ENCODE results near the gene RPS6KA2. TPM values are rescaled to one million over a fixed set of nuclear protein-coding genes. Genes with fewer than 3 reads are reported as not detected.

Gene RPS6KA2
- total RNA-seq, 1 experiment from 2014 or later: 18.5 TPM

DNA sequence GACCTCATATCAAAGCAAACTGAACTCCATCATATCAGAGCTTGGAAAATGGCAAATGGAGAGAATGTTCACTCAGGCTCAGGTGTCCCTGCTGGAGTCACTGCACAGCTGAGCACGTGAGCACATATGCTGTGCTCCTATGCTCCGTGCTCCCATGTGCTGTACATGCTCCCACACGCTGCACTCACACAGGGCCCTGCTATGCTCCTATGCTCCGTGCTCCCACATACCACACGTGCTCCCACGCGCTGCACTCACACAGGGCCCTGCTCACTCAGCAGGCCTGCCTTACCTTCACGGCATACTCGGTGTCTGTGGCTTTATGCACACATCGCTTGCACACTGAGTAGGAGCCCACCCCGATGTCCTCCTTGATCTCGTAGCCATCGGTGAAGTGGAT, 178.6 kb downstream of the RPS6KA2 start:
- Histone ChIP-seq H4K20me1 (ENCODE audit: insufficient read depth) (no peaks in the 10 kb centered on the region), H3K4me2 (no peak overlapping the region), H3K79me2 (ENCODE audit: low read depth) (no peaks in the 10 kb centered on the region), H3K27ac (no peak overlapping the region), H3K4me3 (no peak overlapping the region), H3K36me3 (ENCODE audit: low read depth) (no peaks in the 10 kb centered on the region), H3K9me3 (ENCODE audit: insufficient read depth, low read depth) (no peaks in the 10 kb centered on the region), H3K4me1 (replicated peaks; ENCODE audit: insufficient read depth) (no peaks in the 10 kb centered on the region), H3F3A (ENCODE audit: insufficient read depth, low read depth) (no peaks in the 10 kb centered on the region), H3K9me2 (ENCODE audit: insufficient read depth) (no peaks in the 10 kb centered on the region), H3K27me3 (ENCODE audit: insufficient read depth, low read depth) (no peaks in the 10 kb centered on the region), H2AFZ (no peak overlapping the region)
- ChIA-PET CTCF (interaction anchor here (0.6 kb wide), 1 partner anchor 16 kb away, joined by 3 read pairs; no protein-coding TSS in a partner anchor), POLR2A (ENCODE audit: unreplicated experiment) (no interaction called here)
- no TSS peak for BruUV-seq (replicated peaks)
- DNase-seq: no peak
- no peak for TF ChIP-seq EZH2 (IDR thresholded peaks at IDR 0.05; ENCODE audit: low read depth)
- intact Hi-C loops (cut with micrococcal nuclease; ENCODE audit: unreplicated experiment): no loop called here

DNA sequence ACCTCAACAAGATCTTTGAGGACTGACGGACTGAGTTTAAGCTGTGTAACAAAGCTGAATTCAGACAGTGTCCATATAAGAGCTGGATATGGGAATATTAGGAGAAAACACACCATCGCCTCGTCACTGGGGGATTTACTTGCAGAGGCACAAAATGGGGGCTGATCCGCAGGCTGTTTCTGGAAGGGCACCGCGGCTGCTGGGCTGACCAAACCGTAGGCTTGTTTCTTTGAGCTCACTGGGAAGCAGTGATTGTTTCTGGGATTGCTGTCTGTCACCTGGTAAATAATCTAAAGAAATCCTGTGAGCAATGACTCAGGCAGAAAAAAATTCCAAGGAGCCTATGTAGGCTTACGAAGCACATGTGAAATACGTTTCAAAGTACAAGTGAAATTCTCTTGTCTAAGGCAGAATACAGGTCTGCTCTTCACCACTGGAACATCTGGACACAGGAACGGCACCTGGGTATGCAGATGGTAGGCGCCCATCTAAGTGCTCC, 180.4 kb downstream of the RPS6KA2 start:
- Histone ChIP-seq H3K79me2 (ENCODE audit: low read depth) (no peaks in the 10 kb centered on the region), H3K27me3 (ENCODE audit: insufficient read depth, low read depth) (no peaks in the 10 kb centered on the region), H3K36me3 (ENCODE audit: low read depth) (no peaks in the 10 kb centered on the region), H3K9me3 (ENCODE audit: insufficient read depth, low read depth) (no peaks in the 10 kb centered on the region), H4K20me1 (ENCODE audit: insufficient read depth) (no peaks in the 10 kb centered on the region; the same call in 1 of the 2 replicates), H2AFZ (no peak overlapping the region), H3F3A (ENCODE audit: insufficient read depth, low read depth) (no peaks in the 10 kb centered on the region), H3K9me2 (ENCODE audit: insufficient read depth) (no peaks in the 10 kb centered on the region), H3K4me3 (no peak overlapping the region), H3K4me2 (no peak overlapping the region), H3K4me1 (replicated peaks; ENCODE audit: insufficient read depth) (no peaks in the 10 kb centered on the region), H3K27ac (no peak overlapping the region)
- no TSS peak for BruUV-seq (replicated peaks)
- ChIA-PET CTCF (no interaction called here), POLR2A (ENCODE audit: unreplicated experiment) (no interaction called here)
- intact Hi-C loops (cut with micrococcal nuclease; ENCODE audit: unreplicated experiment): no loop called here
- DNase-seq: no peak
- TF ChIP-seq, protein P1, sequence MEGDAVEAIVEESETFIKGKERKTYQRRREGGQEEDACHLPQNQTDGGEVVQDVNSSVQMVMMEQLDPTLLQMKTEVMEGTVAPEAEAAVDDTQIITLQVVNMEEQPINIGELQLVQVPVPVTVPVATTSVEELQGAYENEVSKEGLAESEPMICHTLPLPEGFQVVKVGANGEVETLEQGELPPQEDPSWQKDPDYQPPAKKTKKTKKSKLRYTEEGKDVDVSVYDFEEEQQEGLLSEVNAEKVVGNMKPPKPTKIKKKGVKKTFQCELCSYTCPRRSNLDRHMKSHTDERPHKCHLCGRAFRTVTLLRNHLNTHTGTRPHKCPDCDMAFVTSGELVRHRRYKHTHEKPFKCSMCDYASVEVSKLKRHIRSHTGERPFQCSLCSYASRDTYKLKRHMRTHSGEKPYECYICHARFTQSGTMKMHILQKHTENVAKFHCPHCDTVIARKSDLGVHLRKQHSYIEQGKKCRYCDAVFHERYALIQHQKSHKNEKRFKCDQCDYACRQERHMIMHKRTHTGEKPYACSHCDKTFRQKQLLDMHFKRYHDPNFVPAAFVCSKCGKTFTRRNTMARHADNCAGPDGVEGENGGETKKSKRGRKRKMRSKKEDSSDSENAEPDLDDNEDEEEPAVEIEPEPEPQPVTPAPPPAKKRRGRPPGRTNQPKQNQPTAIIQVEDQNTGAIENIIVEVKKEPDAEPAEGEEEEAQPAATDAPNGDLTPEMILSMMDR (conservative IDR thresholded peaks at IDR 0.05): no peak
- TF ChIP-seq EZH2 (IDR thresholded peaks at IDR 0.05; ENCODE audit: low read depth): no peak

DNA sequence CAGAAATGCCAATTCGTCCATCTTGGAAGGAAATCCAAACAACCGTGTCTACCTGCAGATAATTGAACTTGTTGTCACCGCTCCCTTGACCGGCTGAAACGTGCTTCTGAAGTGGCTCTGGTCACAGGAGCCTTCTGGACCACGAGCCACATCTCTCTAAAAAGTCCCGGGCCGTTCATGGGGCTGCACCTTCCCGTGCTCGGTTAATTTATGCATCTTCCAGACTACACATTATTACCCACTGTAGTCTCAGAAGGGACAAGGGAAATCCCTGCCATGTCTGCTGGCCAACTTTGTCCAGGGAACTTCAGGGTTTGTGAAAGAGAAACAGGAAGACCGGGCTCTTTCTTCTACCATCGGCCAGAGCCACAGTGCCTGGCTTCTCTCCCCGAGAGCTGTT, 180.9 kb downstream of the RPS6KA2 start:
- Histone ChIP-seq H3K9me3 (ENCODE audit: insufficient read depth, low read depth) (no peaks in the 10 kb centered on the region), H3K4me2 (no peak overlapping the region), H3K9me2 (ENCODE audit: insufficient read depth) (no peaks in the 10 kb centered on the region), H3K79me2 (ENCODE audit: low read depth) (no peaks in the 10 kb centered on the region), H3K27me3 (ENCODE audit: insufficient read depth, low read depth) (no peaks in the 10 kb centered on the region), H3K4me3 (no peak overlapping the region), H3F3A (ENCODE audit: insufficient read depth, low read depth) (no peaks in the 10 kb centered on the region), H4K20me1 (ENCODE audit: insufficient read depth) (no peaks in the 10 kb centered on the region; the same call in 1 of the 2 replicates), H3K4me1 (replicated peaks; ENCODE audit: insufficient read depth) (no peaks in the 10 kb centered on the region), H3K27ac (no peak overlapping the region), H2AFZ (no peak overlapping the region), H3K36me3 (ENCODE audit: low read depth) (no peaks in the 10 kb centered on the region)
- no TSS peak for BruUV-seq (replicated peaks)
- CTCF ChIA-PET: no interaction called here
- POLR2A ChIA-PET (ENCODE audit: unreplicated experiment): no interaction called here
- DNase-seq: no peak
- TF ChIP-seq, protein P1 (conservative IDR thresholded peaks at IDR 0.05): no peak
- no peak for TF ChIP-seq EZH2 (IDR thresholded peaks at IDR 0.05; ENCODE audit: low read depth)
- intact Hi-C loops (cut with micrococcal nuclease; ENCODE audit: unreplicated experiment): no loop called here

DNA sequence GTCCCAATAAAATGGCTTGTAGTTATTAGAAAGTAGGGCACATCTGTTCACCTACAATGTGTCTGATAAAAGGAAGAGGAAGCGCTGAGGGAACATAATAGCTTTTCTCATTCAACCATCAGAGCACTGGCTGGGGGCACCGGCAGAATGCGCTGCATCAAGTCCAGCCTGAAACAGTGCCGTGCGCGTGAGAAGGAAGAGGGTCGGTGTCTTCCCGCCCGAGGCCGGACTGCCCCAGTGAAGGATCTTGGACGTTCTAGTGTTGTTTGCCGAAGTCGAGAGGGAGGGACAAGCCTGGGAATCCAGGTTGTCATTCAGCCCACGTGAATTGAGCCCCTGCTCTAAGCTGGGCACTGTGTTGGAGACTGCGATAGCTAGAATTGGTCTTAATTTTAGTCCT, 182.6 kb downstream of the RPS6KA2 start:
- Histone ChIP-seq H3K27ac (no peak overlapping the region), H3K9me3 (ENCODE audit: insufficient read depth, low read depth) (no peaks in the 10 kb centered on the region), H3K9me2 (ENCODE audit: insufficient read depth) (no peaks in the 10 kb centered on the region), H3K4me1 (replicated peaks; ENCODE audit: insufficient read depth) (no peaks in the 10 kb centered on the region), H3K36me3 (ENCODE audit: low read depth) (no peaks in the 10 kb centered on the region), H3K27me3 (ENCODE audit: insufficient read depth, low read depth) (no peaks in the 10 kb centered on the region), H4K20me1 (ENCODE audit: insufficient read depth) (no peaks in the 10 kb centered on the region; the same call in 1 of the 2 replicates), H2AFZ (no peak overlapping the region), H3F3A (ENCODE audit: insufficient read depth, low read depth) (no peaks in the 10 kb centered on the region), H3K79me2 (ENCODE audit: low read depth) (no peaks in the 10 kb centered on the region), H3K4me2 (no peak overlapping the region), H3K4me3 (no peak overlapping the region)
- POLR2A ChIA-PET (ENCODE audit: unreplicated experiment): no interaction called here
- TF ChIP-seq EZH2 (IDR thresholded peaks at IDR 0.05; ENCODE audit: low read depth): no peak
- TF ChIP-seq, protein P1 (conservative IDR thresholded peaks at IDR 0.05): no peak
- CTCF ChIA-PET: no interaction called here
- intact Hi-C loops (cut with micrococcal nuclease; ENCODE audit: unreplicated experiment): no loop called here
- no peak for DNase-seq
- BruUV-seq (replicated peaks): no TSS peak
